ENCODE measurements around the gene INPP5J. TPM values are rescaled to one million over a fixed set of nuclear protein-coding genes. Genes with fewer than 3 reads are reported as not detected.

The INPP5J gene
- total RNA-seq, 1 donor from 2014 or later: 0.16 TPM

DNA sequence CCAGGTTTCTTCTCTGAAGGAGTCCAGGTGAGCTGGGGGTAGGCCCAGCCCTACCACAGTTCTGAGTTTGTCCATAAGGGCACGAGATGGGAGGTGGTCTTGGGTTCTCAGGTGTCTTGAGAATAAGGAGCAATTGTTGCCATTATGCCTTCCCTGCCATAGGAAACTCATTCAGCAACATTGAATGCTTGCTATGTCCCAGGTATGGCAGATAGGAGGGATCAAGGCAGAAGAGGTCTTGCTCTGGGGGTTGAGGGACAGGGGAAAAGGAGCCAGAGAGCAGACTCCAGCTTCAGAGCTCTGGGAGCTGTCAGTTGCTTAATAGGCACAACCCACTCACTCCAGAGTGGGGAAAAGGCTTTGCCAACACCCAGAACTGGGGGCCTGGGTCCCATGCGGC is 19.7 kb upstream of the INPP5J start:
- Mint-ChIP-seq H3K36me3 (ENCODE audit: low read depth) (no peaks in the 10 kb centered on the region), H3K27ac (no peak overlapping the region), H3K9me3 (no peaks in the 10 kb centered on the region), H3K4me3 (no peak overlapping the region), H3K4me1 (peaks cover 23% of the 10 kb centered on the region), H3K27me3 (no peaks in the 10 kb centered on the region)
- DNase-seq: no peak
- ChIA-PET POLR2A (interaction anchor here (1.3 to 1.6 kb wide), 2 partner anchors 18 to 133 kb away, joined by 3 to 4 read pairs; no protein-coding TSS in a partner anchor), CTCF (no interaction called here)
- ATAC-seq (ENCODE audit: low read depth): no peak
- intact Hi-C loops (cut with micrococcal nuclease): no loop called here
- TF ChIP-seq, protein P1, sequence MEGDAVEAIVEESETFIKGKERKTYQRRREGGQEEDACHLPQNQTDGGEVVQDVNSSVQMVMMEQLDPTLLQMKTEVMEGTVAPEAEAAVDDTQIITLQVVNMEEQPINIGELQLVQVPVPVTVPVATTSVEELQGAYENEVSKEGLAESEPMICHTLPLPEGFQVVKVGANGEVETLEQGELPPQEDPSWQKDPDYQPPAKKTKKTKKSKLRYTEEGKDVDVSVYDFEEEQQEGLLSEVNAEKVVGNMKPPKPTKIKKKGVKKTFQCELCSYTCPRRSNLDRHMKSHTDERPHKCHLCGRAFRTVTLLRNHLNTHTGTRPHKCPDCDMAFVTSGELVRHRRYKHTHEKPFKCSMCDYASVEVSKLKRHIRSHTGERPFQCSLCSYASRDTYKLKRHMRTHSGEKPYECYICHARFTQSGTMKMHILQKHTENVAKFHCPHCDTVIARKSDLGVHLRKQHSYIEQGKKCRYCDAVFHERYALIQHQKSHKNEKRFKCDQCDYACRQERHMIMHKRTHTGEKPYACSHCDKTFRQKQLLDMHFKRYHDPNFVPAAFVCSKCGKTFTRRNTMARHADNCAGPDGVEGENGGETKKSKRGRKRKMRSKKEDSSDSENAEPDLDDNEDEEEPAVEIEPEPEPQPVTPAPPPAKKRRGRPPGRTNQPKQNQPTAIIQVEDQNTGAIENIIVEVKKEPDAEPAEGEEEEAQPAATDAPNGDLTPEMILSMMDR (IDR thresholded peaks at IDR 0.05): no peak

DNA sequence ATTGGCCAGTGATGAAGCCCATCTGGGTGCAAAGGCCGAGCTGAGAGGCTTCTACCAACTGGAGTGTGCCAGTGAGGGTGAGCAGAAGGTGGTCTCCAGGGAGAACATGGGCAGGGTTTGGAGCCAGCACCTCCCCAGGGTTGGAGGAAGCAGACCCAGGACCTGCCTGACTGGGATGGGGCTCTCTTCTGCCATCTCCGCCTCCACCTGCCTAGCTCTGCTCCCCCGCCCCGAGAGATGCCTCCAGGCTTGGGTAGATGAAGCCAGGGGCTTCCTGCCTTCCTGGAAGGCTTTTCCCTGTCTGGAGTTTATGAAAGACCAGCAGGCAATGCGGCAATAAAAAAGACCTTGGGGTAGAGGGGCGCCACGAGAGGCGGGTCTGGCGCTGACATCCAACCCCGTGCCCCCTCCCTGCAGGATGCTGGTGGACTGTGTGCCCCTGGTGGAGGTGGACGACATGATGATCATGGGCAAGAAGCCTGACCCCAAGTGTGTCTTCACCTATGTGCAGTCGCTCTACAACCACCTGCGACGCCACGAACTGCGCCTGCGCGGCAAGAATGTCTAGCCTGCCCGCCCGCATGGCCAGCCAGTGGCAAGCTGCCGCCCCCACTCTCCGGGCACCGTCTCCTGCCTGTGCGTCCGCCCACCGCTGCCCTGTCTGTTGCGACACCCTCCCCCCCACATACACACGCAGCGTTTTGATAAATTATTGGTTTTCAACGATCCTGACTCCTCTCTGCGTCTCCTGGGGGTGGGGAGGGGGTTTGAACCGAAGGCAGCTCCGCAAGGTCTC is 18.7 kb upstream of the INPP5J start:
- DNase-seq: no peak
- no peak overlapping the region for H3K27ac Mint-ChIP-seq
- intact Hi-C loops (cut with micrococcal nuclease): no loop called here
- no peak for ATAC-seq (ENCODE audit: low read depth)
- TF ChIP-seq, protein P1 (IDR thresholded peaks at IDR 0.05): no peak
- ChIA-PET POLR2A (interaction anchor here (1.3 to 1.6 kb wide), 2 partner anchors 19 to 21 kb away, joined by 4 to 5 read pairs; no protein-coding TSS in a partner anchor), CTCF (no interaction called here)
- H3K36me3 Mint-ChIP-seq (ENCODE audit: low read depth): no peaks in the 10 kb centered on the region
- no peaks in the 10 kb centered on the region for H3K27me3 Mint-ChIP-seq
- H3K4me3 Mint-ChIP-seq: no peak overlapping the region
- peaks cover 23% of the 10 kb centered on the region for H3K4me1 Mint-ChIP-seq
- H3K9me3 Mint-ChIP-seq: no peaks in the 10 kb centered on the region

DNA sequence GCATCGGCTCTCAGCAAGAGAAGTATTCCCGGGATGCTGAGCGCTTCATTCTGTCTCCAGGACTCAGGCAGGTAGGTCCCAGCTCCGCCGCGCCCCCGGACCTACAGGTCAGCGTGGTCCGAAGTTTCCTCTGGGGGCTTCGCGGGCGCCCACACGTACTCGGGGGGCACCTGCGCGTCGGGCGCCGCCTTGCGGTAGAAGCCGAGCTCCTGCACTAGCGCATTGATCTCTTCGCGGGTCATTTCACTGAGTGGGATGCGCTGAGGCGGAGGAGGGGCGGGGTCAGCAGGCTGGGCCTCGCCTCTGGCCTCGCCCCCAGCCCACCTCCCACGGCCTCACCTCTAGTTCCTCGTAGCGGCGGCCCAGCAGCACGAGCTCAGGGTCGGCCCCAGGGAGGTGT is 17.9 kb upstream of the INPP5J start:
- ATAC-seq (ENCODE audit: low read depth) (no peak), DNase-seq (no peak)
- H3K27ac Mint-ChIP-seq: no peak overlapping the region
- no peak overlapping the region for H3K4me3 Mint-ChIP-seq
- H3K9me3 Mint-ChIP-seq: no peaks in the 10 kb centered on the region
- ChIA-PET POLR2A (interaction anchor here (1.2 to 1.3 kb wide), 2 partner anchors 20 to 22 kb away, joined by 3 to 5 read pairs; no protein-coding TSS in a partner anchor), CTCF (no interaction called here)
- H3K27me3 Mint-ChIP-seq: no peaks in the 10 kb centered on the region
- H3K4me1 Mint-ChIP-seq: peaks cover 23% of the 10 kb centered on the region
- TF ChIP-seq, protein P1 (IDR thresholded peaks at IDR 0.05): no peak
- no peaks in the 10 kb centered on the region for H3K36me3 Mint-ChIP-seq (ENCODE audit: low read depth)
- intact Hi-C loops (cut with micrococcal nuclease): loop anchor here (5.0 kb wide), 4 partner anchors 42 to 513 kb away; partner anchors contain the start of genes LIMK2 and PES1

DNA sequence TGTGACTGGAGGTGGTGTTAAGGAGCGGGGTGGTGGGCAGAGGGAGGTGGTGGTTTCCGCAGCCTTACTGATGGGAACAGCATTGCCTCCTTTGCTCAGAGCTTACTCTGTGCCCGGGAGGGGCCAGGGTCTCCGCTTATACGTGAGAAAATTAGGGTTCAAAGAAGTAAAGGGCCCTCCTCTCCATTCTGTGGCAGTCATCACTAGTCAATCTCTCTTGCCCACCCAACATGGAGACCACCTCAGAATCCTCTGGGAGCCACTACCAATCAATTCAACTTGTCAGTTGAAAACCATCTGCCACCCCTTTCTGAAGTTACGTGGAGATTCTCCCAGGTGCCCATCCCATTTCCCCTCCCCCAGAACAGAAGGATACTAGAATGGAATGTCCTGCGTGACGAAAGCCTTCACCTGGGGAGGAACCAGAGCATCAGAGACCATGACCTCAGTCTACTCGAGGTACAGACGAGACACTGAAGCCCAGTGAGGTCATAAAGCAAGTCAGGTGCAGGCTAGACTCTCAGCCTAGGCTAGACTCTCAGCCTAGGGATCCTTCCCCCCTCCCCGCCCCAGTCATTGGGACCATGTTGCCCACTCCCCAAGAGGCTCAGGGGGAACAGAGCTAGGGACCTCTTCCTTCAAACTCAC is 17.4 kb upstream of the INPP5J start:
- TF ChIP-seq, protein P1 (IDR thresholded peaks at IDR 0.05): no peak
- ChIA-PET CTCF (no interaction called here), POLR2A (interaction anchor here (1.2 to 1.3 kb wide), 2 partner anchors 20 to 22 kb away, joined by 3 to 5 read pairs; no protein-coding TSS in a partner anchor)
- ATAC-seq (ENCODE audit: low read depth): no peak
- peak overlapping the region; percentile 19 for H3K4me3 Mint-ChIP-seq
- peaks cover 23% of the 10 kb centered on the region for H3K4me1 Mint-ChIP-seq
- DNase-seq: no peak
- intact Hi-C loops (cut with micrococcal nuclease): loop anchor here (5.0 kb wide), 4 partner anchors 42 to 513 kb away; partner anchors contain the start of genes LIMK2 and PES1
- no peak overlapping the region for H3K27ac Mint-ChIP-seq
- H3K36me3 Mint-ChIP-seq (ENCODE audit: low read depth): no peaks in the 10 kb centered on the region
- H3K27me3 Mint-ChIP-seq: no peaks in the 10 kb centered on the region
- H3K9me3 Mint-ChIP-seq: no peaks in the 10 kb centered on the region

Measured in activated B cell treated with CpG ODN at 0.5 μM for 24 hours (primary cell).